Neural progenitor cell (in vitro differentiated cells): ENCODE results near the gene XPO1. TPM values are rescaled to one million over a fixed set of nuclear protein-coding genes. Genes with fewer than 3 reads are reported as not detected.
"Not testable (repeated sequence)": the region's sequence is repeated elsewhere in the genome, so short reads cannot be mapped to it uniquely, and the experiment has no call there.

Experiments
- DNase-seq: peaks from one replicate; pipeline ENCODE4 v3.0.0-alpha.2; 2016; ENCODE audit warnings: low spot score
- H2AFZ ChIP-seq: fragments of 200-600 bp; sonication (generic); replicated peaks from 2 replicates; pipeline ENCODE4 v1.6.1; 2016; ENCODE audit warnings: antibody characterized with exemption
- H3F3A ChIP-seq: fragments of 200-600 bp; sonication (generic); 2 replicates; pipeline ENCODE4 v1.6.1; 2016; ENCODE audit warnings: antibody characterized with exemption, low read depth
- H3K27ac ChIP-seq: fragments of 200-600 bp; sonication (generic); 2 replicates; pipeline ENCODE4 v1.5.1; 2016; ENCODE audit warnings: mild to moderate bottlenecking
- H3K27me3 ChIP-seq: fragments of 200-600 bp; sonication (generic); 2 replicates; pipeline ENCODE4 v1.6.1; 2016; ENCODE audit warnings: mild to moderate bottlenecking, moderate library complexity
- H3K36me3 ChIP-seq: fragments of 200-600 bp; sonication (generic); 2 replicates; pipeline ENCODE4 v1.5.1; 2016
- H3K4me1 ChIP-seq: fragments of 200-600 bp; sonication (generic); 2 replicates; pipeline ENCODE4 v1.6.1; 2016; ENCODE audit warnings: mixed run types
- H3K4me2 ChIP-seq: fragments of 200-600 bp; sonication (generic); 2 replicates; pipeline ENCODE4 v1.6.1; 2016
- H3K4me3 ChIP-seq: fragments of 200-600 bp; sonication (generic); 2 replicates; pipeline ENCODE4 v1.5.1; 2016
- H3K79me2 ChIP-seq: fragments of 200-600 bp; sonication (generic); 2 replicates; pipeline ENCODE4 v1.6.1; 2016; ENCODE audit warnings: low read depth
- H3K9ac ChIP-seq: fragments of 200-600 bp; sonication (generic); 2 replicates; pipeline ENCODE4 v1.6.1; 2016
- H3K9me3 ChIP-seq: fragments of 200-600 bp; sonication (generic); 2 replicates; pipeline ENCODE4 v1.5.1; 2016; ENCODE audit warnings: low read depth
- H4K20me1 ChIP-seq: fragments of 200-600 bp; sonication (generic); 2 replicates; pipeline ENCODE4 v1.6.1; 2016; ENCODE audit warnings: low read depth
- H3K27ac Mint-ChIP-seq: 3 replicates; pipeline ENCODE4 v1.8.0; 2021; ENCODE audit warnings: mixed read lengths
- H3K27me3 Mint-ChIP-seq: 2 replicates; pipeline ENCODE4 v1.8.0; 2022; ENCODE audit warnings: low read depth, mild to moderate bottlenecking, inconsistent platforms, moderate library complexity, mixed read lengths; ENCODE audit not compliant: insufficient read depth
- H3K36me3 Mint-ChIP-seq: 3 replicates; pipeline ENCODE4 v1.8.0; 2021; ENCODE audit warnings: mixed read lengths
- H3K4me1 Mint-ChIP-seq: 3 replicates; pipeline ENCODE4 v1.8.0; 2021; ENCODE audit warnings: mixed read lengths
- H3K4me3 Mint-ChIP-seq: 3 replicates; pipeline ENCODE4 v1.8.0; 2021; ENCODE audit warnings: mild to moderate bottlenecking, moderate library complexity, mixed read lengths
- H3K9me3 Mint-ChIP-seq: 3 replicates; pipeline ENCODE4 v1.8.0; 2020; ENCODE audit warnings: mixed read lengths
- CTCF ChIP-seq: fragments of 200-600 bp; sonication (generic); IDR thresholded peaks from 2 replicates; pipeline ENCODE4 v1.5.1; 2017; ENCODE audit warnings: antibody characterized with exemption, mild to moderate bottlenecking
- EZH2 ChIP-seq: fragments of 200-600 bp; sonication (generic); IDR thresholded peaks from 2 replicates; pipeline ENCODE4 v1.6.1; 2017; ENCODE audit warnings: antibody characterized with exemption, mild to moderate bottlenecking, moderate library complexity
- EZH2phosphoT487 ChIP-seq: fragments of 200-600 bp; sonication (generic); IDR thresholded peaks from 2 replicates; pipeline ENCODE4 v1.6.1; 2017; ENCODE audit warnings: antibody characterized with exemption
- total RNA-seq: library from RNA; depleted of rRNA; stranded (reverse); fragments of >200 nt; gene quantifications from 2 replicates; pipeline ENCODE4 v1.2.3, GENCODE V29; 2015; ENCODE audit warnings: low replicate concordance

The XPO1 gene
- total RNA-seq, 1 donor from 2014 or later = 681 TPM

DNA sequence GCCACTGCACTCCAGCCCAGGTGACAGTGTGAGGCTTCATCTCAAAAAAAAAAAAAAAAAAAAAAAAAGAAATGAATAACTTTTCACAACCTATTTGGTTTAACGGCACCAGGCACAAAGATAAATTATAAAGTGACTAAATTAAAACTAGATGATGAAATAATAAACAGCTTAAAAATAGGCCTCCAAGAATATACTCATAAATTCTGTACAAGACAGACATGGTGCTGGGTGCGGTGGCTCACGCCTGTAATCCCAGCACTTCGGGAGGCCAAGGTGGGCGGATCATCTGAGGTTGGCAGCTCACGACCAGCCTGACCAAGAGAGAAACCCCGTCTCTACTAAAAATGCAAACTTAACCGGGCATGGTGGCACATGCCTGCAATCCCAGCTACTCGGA is 87.0 kb downstream of the XPO1 start:
- TF ChIP-seq EZH2phosphoT487 = no peak
- no peak for TF ChIP-seq EZH2
- TF ChIP-seq CTCF = no peak
- Histone ChIP-seq H2AFZ (no peak overlapping the region), H3K4me1 (no peaks in the 10 kb centered on the region), H3K4me2 (no peak overlapping the region), H3K9ac (no peak overlapping the region), H3K4me3 (no peak overlapping the region), H3K79me2 (peaks cover 99% of the 10 kb centered on the region), H3K27ac (no peak overlapping the region), H4K20me1 (peaks cover 47% of the 10 kb centered on the region), H3F3A (no peaks in the 10 kb centered on the region), H3K27me3 (no peaks in the 10 kb centered on the region), H3K9me3 (no peaks in the 10 kb centered on the region), H3K36me3 (no peaks in the 10 kb centered on the region)
- Mint-ChIP-seq H3K9me3 (peaks cover 28% of the 10 kb centered on the region), H3K4me3 (no peak overlapping the region), H3K4me1 (no peaks in the 10 kb centered on the region), H3K27me3 (no peaks in the 10 kb centered on the region), H3K36me3 (peaks cover 45% of the 10 kb centered on the region), H3K27ac (no peak overlapping the region)
- DNase-seq = no peak

GRCh38 chr2:61450144-61450543 is 88.0 kb downstream of the XPO1 start:
- H3K4me2 ChIP-seq = no peak overlapping the region
- no peaks in the 10 kb centered on the region for H3K9me3 ChIP-seq
- TF ChIP-seq EZH2 (no peak), CTCF (no peak), EZH2phosphoT487 (no peak)
- H3K36me3 ChIP-seq = no peaks in the 10 kb centered on the region
- Mint-ChIP-seq H3K9me3 (peaks cover 31% of the 10 kb centered on the region), H3K27ac (no peak overlapping the region), H3K27me3 (no peaks in the 10 kb centered on the region), H3K36me3 (peaks cover 39% of the 10 kb centered on the region), H3K4me1 (no peaks in the 10 kb centered on the region), H3K4me3 (no peak overlapping the region)
- H3F3A ChIP-seq = no peaks in the 10 kb centered on the region
- peaks cover 99% of the 10 kb centered on the region for H3K79me2 ChIP-seq
- H3K4me1 ChIP-seq = no peaks in the 10 kb centered on the region
- H3K27ac ChIP-seq = no peak overlapping the region
- no peak overlapping the region for H2AFZ ChIP-seq
- no peaks in the 10 kb centered on the region for H3K27me3 ChIP-seq
- H3K4me3 ChIP-seq = no peak overlapping the region
- no peak for DNase-seq
- H4K20me1 ChIP-seq = peaks cover 36% of the 10 kb centered on the region
- no peak overlapping the region for H3K9ac ChIP-seq

GRCh38 chr2:61448229-61448628 is 89.9 kb downstream of the XPO1 start:
- H3K27me3 ChIP-seq = no peaks in the 10 kb centered on the region
- no peaks in the 10 kb centered on the region for H3K36me3 ChIP-seq
- H4K20me1 ChIP-seq = peaks cover 32% of the 10 kb centered on the region
- Mint-ChIP-seq H3K27me3 (no peaks in the 10 kb centered on the region), H3K27ac (no peak overlapping the region), H3K9me3 (peaks cover 44% of the 10 kb centered on the region), H3K4me1 (no peaks in the 10 kb centered on the region), H3K4me3 (no peak overlapping the region), H3K36me3 (peaks cover 49% of the 10 kb centered on the region)
- H3K4me3 ChIP-seq = no peak overlapping the region
- peaks cover 99% of the 10 kb centered on the region for H3K79me2 ChIP-seq
- H3K4me1 ChIP-seq = no peaks in the 10 kb centered on the region
- H3F3A ChIP-seq = no peaks in the 10 kb centered on the region
- no peak overlapping the region for H3K4me2 ChIP-seq
- no peak for DNase-seq
- H3K9me3 ChIP-seq = no peaks in the 10 kb centered on the region
- no peak overlapping the region for H2AFZ ChIP-seq
- H3K27ac ChIP-seq = no peak overlapping the region
- no peak overlapping the region for H3K9ac ChIP-seq
- TF ChIP-seq EZH2 = no peak
- TF ChIP-seq EZH2phosphoT487 = no peak
- TF ChIP-seq CTCF = no peak

GRCh38 chr2:61446971-61447370 is 91.2 kb downstream of the XPO1 start:
- not testable (repeated sequence) for DNase-seq, H3K4me3 ChIP-seq, H3K4me2 ChIP-seq, H3K4me3 Mint-ChIP-seq, H3F3A ChIP-seq, H3K4me1 ChIP-seq, H3K27ac Mint-ChIP-seq, H3K27me3 ChIP-seq, H3K36me3 ChIP-seq, H3K9me3 ChIP-seq, H3K4me1 Mint-ChIP-seq, H3K9ac ChIP-seq, H2AFZ ChIP-seq, H3K27ac ChIP-seq, H3K27me3 Mint-ChIP-seq
- Mint-ChIP-seq H3K36me3 (peaks cover 48% of the 10 kb centered on the region), H3K9me3 (peaks cover 43% of the 10 kb centered on the region)
- peaks cover 99% of the 10 kb centered on the region for H3K79me2 ChIP-seq
- H4K20me1 ChIP-seq = peaks cover 38% of the 10 kb centered on the region
